Activated CD4-positive, alpha-beta T cell treated with anti-CD3 and anti-CD28 coated beads for 36 hours (primary cell): ENCODE data around the gene RNF130. TPM values are rescaled to one million over a fixed set of nuclear protein-coding genes. Genes with fewer than 3 reads are reported as not detected.
"Not testable (repeated sequence)": the region's sequence is repeated elsewhere in the genome, so short reads cannot be mapped to it uniquely, and the experiment has no call there.

ENCODE experiments used
- ATAC-seq: fragments of 200-7000 bp; cut with Tn5 transposase; one replicate; pipeline ENCODE4 v1.10.0; 2021; ENCODE audit warnings: mild to moderate bottlenecking, moderate library complexity
- CTCF ChIA-PET: fragments of 350-600 bp; sonication (Branson Sonifier 250); formaldehyde crosslinking; loops from one replicate; lab custom pipeline; 2021; ENCODE audit warnings: antibody characterized with exemption; lab: Charles Lee
- POLR2A ChIA-PET: fragments of 350-600 bp; sonication (Branson Sonifier 250); formaldehyde crosslinking; loops from one replicate; lab custom pipeline; 2021; ENCODE audit warnings: antibody characterized with exemption, inconsistent platforms; lab: Charles Lee
- DNase-seq: peaks from one replicate; pipeline ENCODE4 v3.0.0-alpha.2; 2020
- H3K27ac Mint-ChIP-seq: one replicate; pipeline ENCODE4 v1.8.0; 2021; ENCODE audit warnings: mixed read lengths
- H3K27me3 Mint-ChIP-seq: one replicate; pipeline ENCODE4 v1.8.0; 2021; ENCODE audit warnings: mixed read lengths
- H3K36me3 Mint-ChIP-seq: one replicate; pipeline ENCODE4 v1.8.0; 2021; ENCODE audit warnings: low read depth, mixed read lengths
- H3K4me1 Mint-ChIP-seq: one replicate; pipeline ENCODE4 v1.8.0; 2021; ENCODE audit warnings: mixed read lengths
- H3K4me3 Mint-ChIP-seq: one replicate; pipeline ENCODE4 v1.8.0; 2021; ENCODE audit warnings: mild to moderate bottlenecking, moderate library complexity, mixed read lengths
- H3K9me3 Mint-ChIP-seq: one replicate; pipeline ENCODE4 v1.8.0; 2021; ENCODE audit warnings: low read depth, mixed read lengths
- intact Hi-C, 2 experiments: fragments of 100-400 bp; cut with DNase I in 1 of 2; cut with micrococcal nuclease in 1 of 2; formaldehyde crosslinking; loops; one replicate each; pipeline versions ENCODE4 v1.14.2 to v1.15.1; 2022 to 2024; cut with DNase I, micrococcal nuclease
- total RNA-seq, 2 experiments: library from RNA; stranded (reverse); gene quantifications; one replicate each; pipeline ENCODE4 v1.2.3, GENCODE V29; 2021

The RNF130 gene
- total RNA-seq, 2 experiments from 2014 or later: 10.3 to 13.3 TPM

- Mint-ChIP-seq H3K27me3 (no peaks in the 10 kb centered on the region), H3K4me1 (peaks cover 16% of the 10 kb centered on the region), H3K27ac (no peak overlapping the region), H3K4me3 (no peak overlapping the region), H3K36me3 (peaks cover 2% of the 10 kb centered on the region), H3K9me3 (no peaks in the 10 kb centered on the region)
- DNase-seq: no peak
- ATAC-seq: no peak
- CTCF ChIA-PET: no interaction called here
- POLR2A ChIA-PET: no interaction called here
- intact Hi-C loops: no loop called here
Observed at GRCh38 chr5:180003127-180003526, 68.4 kb downstream of the RNF130 start.

- Mint-ChIP-seq H3K36me3 (peaks cover 2% of the 10 kb centered on the region), H3K27ac (no peak overlapping the region), H3K27me3 (no peaks in the 10 kb centered on the region), H3K9me3 (peaks cover under 1% of the 10 kb centered on the region), H3K4me3 (no peak overlapping the region), H3K4me1 (peaks cover 8% of the 10 kb centered on the region)
- DNase-seq (no peak), ATAC-seq (no peak)
- POLR2A ChIA-PET: no interaction called here
- intact Hi-C loops: no loop called here
- CTCF ChIA-PET: interaction anchor here (0.5 to 1.0 kb wide), 2 partner anchors 30 to 662 kb away, joined by 3 to 4 read pairs; no protein-coding TSS in a partner anchor
Observed at GRCh38 chr5:180001742-180002141, 69.8 kb downstream of the RNF130 start.

- H3K4me3 Mint-ChIP-seq: no peak overlapping the region
- H3K27me3 Mint-ChIP-seq: no peaks in the 10 kb centered on the region
- H3K27ac Mint-ChIP-seq: no peak overlapping the region
- CTCF ChIA-PET: interaction anchor here (1.0 kb wide), 1 partner anchor 29 kb away, joined by 3 read pairs; no protein-coding TSS in a partner anchor
- H3K36me3 Mint-ChIP-seq: peaks cover 2% of the 10 kb centered on the region
- ATAC-seq: no peak
- no peak for DNase-seq
- peaks cover 2% of the 10 kb centered on the region for H3K4me1 Mint-ChIP-seq
- POLR2A ChIA-PET: no interaction called here
- intact Hi-C loops: no loop called here
- H3K9me3 Mint-ChIP-seq: peaks cover 3% of the 10 kb centered on the region
Observed at GRCh38 chr5:180001136-180001535, 70.4 kb downstream of the RNF130 start.

- ATAC-seq (no peak), DNase-seq (no peak)
- H3K4me1 Mint-ChIP-seq: no peaks in the 10 kb centered on the region
- CTCF ChIA-PET: no interaction called here
- intact Hi-C loops: no loop called here
- peaks cover 2% of the 10 kb centered on the region for H3K36me3 Mint-ChIP-seq
- no peak overlapping the region for H3K4me3 Mint-ChIP-seq
- H3K27ac Mint-ChIP-seq: no peak overlapping the region
- POLR2A ChIA-PET: no interaction called here
- no peaks in the 10 kb centered on the region for H3K27me3 Mint-ChIP-seq
- peaks cover 6% of the 10 kb centered on the region for H3K9me3 Mint-ChIP-seq
Observed at GRCh38 chr5:179998485-179998884, 73.1 kb downstream of the RNF130 start.

GRCh38 chr5:179994583-179995323, 76.8 kb downstream of the RNF130 start:
- H3K4me1 Mint-ChIP-seq: no peaks in the 10 kb centered on the region
- intact Hi-C loops: no loop called here
- ChIA-PET CTCF (no interaction called here), POLR2A (no interaction called here)
- no peaks in the 10 kb centered on the region for H3K36me3 Mint-ChIP-seq
- no peak overlapping the region for H3K27ac Mint-ChIP-seq
- ATAC-seq: no peak
- no peak overlapping the region for H3K4me3 Mint-ChIP-seq
- DNase-seq: no peak
- peaks cover 10% of the 10 kb centered on the region for H3K9me3 Mint-ChIP-seq
- no peaks in the 10 kb centered on the region for H3K27me3 Mint-ChIP-seq

- H3K4me1 Mint-ChIP-seq, intact Hi-C loops, H3K4me3 Mint-ChIP-seq, H3K36me3 Mint-ChIP-seq, H3K27ac Mint-ChIP-seq, H3K9me3 Mint-ChIP-seq, DNase-seq, POLR2A ChIA-PET, ATAC-seq, CTCF ChIA-PET, H3K27me3 Mint-ChIP-seq: not testable (repeated sequence)
Observed at GRCh38 chr5:179992855-179993254, 78.7 kb downstream of the RNF130 start.

- intact Hi-C loops: no loop called here
- POLR2A ChIA-PET: no interaction called here
- peaks cover 6% of the 10 kb centered on the region for H3K9me3 Mint-ChIP-seq
- H3K27me3 Mint-ChIP-seq: no peaks in the 10 kb centered on the region
- no peaks in the 10 kb centered on the region for H3K36me3 Mint-ChIP-seq
- no peaks in the 10 kb centered on the region for H3K4me1 Mint-ChIP-seq
- ATAC-seq (no peak), DNase-seq (no peak)
- no peak overlapping the region for H3K4me3 Mint-ChIP-seq
- no peak overlapping the region for H3K27ac Mint-ChIP-seq
- CTCF ChIA-PET: interaction anchor here (1.2 kb wide), 1 partner anchor 31 kb away, joined by 3 read pairs; no protein-coding TSS in a partner anchor
Observed at GRCh38 chr5:179991106-179991505, 80.5 kb downstream of the RNF130 start.

- H3K27ac Mint-ChIP-seq, H3K9me3 Mint-ChIP-seq, H3K27me3 Mint-ChIP-seq, H3K4me1 Mint-ChIP-seq, intact Hi-C loops, POLR2A ChIA-PET, ATAC-seq, CTCF ChIA-PET, H3K36me3 Mint-ChIP-seq, DNase-seq, H3K4me3 Mint-ChIP-seq: not testable (repeated sequence)
Observed at GRCh38 chr5:179990525-179990924, 81.0 kb downstream of the RNF130 start.

- POLR2A ChIA-PET: no interaction called here
- CTCF ChIA-PET: interaction anchor here (0.6 kb wide), 1 partner anchor 12 kb away, joined by 3 read pairs; no protein-coding TSS in a partner anchor
- H3K4me3 Mint-ChIP-seq: no peak overlapping the region
- H3K36me3 Mint-ChIP-seq: no peaks in the 10 kb centered on the region
- ATAC-seq (no peak), DNase-seq (no peak)
- no peaks in the 10 kb centered on the region for H3K4me1 Mint-ChIP-seq
- H3K27ac Mint-ChIP-seq: no peak overlapping the region
- H3K27me3 Mint-ChIP-seq: no peaks in the 10 kb centered on the region
- intact Hi-C loops: no loop called here
- no peaks in the 10 kb centered on the region for H3K9me3 Mint-ChIP-seq
Observed at GRCh38 chr5:179986328-179986727, 85.2 kb downstream of the RNF130 start.

GRCh38 chr5:179981636-179982035, 89.9 kb downstream of the RNF130 start:
- H3K36me3 Mint-ChIP-seq: peaks cover 1% of the 10 kb centered on the region
- no peak overlapping the region for H3K27ac Mint-ChIP-seq
- no peaks in the 10 kb centered on the region for H3K27me3 Mint-ChIP-seq
- no peak for DNase-seq
- intact Hi-C loops: no loop called here
- CTCF ChIA-PET: no interaction called here
- H3K4me3 Mint-ChIP-seq: no peak overlapping the region
- no peaks in the 10 kb centered on the region for H3K4me1 Mint-ChIP-seq
- H3K9me3 Mint-ChIP-seq: no peaks in the 10 kb centered on the region
- ATAC-seq: no peak
- POLR2A ChIA-PET: no interaction called here

- CTCF ChIA-PET: no interaction called here
- no peak overlapping the region for H3K27ac Mint-ChIP-seq
- no peak overlapping the region for H3K4me3 Mint-ChIP-seq
- ATAC-seq (no peak), DNase-seq (no peak)
- no peaks in the 10 kb centered on the region for H3K27me3 Mint-ChIP-seq
- H3K4me1 Mint-ChIP-seq: no peaks in the 10 kb centered on the region
- POLR2A ChIA-PET: no interaction called here
- peaks cover 1% of the 10 kb centered on the region for H3K36me3 Mint-ChIP-seq
- intact Hi-C loops: no loop called here
- H3K9me3 Mint-ChIP-seq: no peaks in the 10 kb centered on the region
Observed at GRCh38 chr5:179980767-179981166, 90.8 kb downstream of the RNF130 start.

- POLR2A ChIA-PET: no interaction called here
- DNase-seq (no peak), ATAC-seq (no peak)
- intact Hi-C loops: no loop called here
- Mint-ChIP-seq H3K9me3 (no peaks in the 10 kb centered on the region), H3K4me1 (no peaks in the 10 kb centered on the region), H3K4me3 (no peak overlapping the region), H3K27me3 (no peaks in the 10 kb centered on the region), H3K27ac (no peak overlapping the region), H3K36me3 (peaks cover 5% of the 10 kb centered on the region)
- CTCF ChIA-PET: interaction anchor here (1.4 kb wide), 1 partner anchor 11 kb away, joined by 3 read pairs; no protein-coding TSS in a partner anchor
Observed at GRCh38 chr5:179978792-179979191, 92.8 kb downstream of the RNF130 start.
